HG02759 (cell line): ENCODE measurements around the gene VWA5B1.

Experiments used
- ATAC-seq: cut with Tn5 transposase; IDR thresholded peaks from one replicate; pipeline ENCODE4 v1.9.1; 2021; ENCODE audit warnings: mild to moderate bottlenecking, moderate library complexity; ENCODE audit not compliant: unreplicated experiment

The VWA5B1 gene

DNA sequence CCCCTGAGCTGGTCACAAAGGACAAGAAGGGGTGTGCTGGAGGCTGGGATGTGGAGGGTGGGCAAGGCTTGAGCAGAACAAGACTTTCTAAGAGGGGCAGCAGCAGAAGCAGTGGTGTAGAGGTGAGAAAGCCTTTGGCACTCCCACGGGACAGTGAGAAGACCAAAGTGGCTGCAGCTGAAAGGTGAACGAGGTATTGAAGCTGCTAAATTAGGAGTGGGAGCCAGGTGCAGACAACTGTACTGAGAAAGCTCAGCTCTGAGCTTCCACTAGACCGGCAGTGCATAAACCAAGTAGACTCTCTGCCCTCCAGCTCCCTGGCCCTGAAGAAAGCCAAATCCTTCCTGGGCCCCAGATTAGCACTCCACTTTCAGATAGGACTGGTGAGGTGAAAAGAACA, 93.0 kb downstream of the VWA5B1 start:
- ATAC-seq, result no peak

DNA sequence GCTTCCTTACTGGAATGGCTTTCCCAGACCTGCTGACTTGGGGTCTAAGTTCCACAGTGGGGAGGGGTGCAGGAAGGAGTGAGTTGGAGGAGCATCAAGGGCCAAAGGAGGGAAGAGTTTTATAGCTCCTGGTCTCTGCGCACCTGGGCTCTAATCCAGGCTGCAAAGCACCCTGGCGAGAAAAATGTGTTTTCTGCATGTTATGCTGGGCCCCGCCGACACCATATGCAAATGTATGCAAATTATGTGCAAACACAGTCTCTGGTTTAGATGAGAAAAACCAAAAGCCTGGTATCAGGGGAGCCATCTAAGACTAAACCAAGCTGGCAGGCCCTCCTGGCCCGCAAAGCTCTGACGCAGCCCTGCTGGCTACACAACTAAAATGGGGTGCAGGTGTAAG, 95.0 kb downstream of the VWA5B1 start:
- ATAC-seq, result no peak

DNA sequence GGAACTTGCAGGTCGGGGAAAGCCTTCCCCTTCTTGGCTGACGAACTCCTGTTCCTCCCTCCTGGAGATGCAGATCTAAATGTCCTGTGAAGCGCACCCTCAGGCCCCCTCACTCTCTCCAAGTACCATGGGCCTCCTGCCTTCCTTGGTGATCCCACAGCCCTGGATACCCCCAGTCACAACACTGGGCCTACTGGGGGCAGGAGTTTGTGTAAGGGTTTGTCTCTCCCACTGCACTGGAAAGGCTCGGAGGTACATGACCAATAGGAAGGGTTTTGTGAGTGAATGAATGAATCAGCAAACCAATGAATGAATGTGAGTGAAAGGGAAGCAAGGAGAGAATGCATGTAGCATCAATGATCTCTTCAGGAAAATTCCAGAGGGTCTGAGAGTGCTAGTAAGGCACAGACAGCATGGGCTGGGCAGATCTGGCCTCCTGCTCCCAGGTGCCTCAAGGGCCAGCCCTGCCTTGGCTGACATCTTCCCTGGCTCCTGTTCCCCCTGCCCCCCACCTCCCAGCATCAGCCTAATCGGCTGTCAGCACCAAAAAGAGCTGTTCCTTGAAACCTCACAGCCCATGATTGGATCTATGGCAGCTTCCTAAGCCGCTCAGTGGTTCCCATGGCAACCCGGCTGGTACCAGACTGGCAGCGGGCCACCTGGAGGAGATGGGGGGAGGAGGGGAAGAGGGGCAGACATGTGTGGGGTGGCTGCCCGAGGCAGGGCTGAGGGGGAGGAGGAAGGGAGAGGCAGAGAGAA, 95.8 kb downstream of the VWA5B1 start:
- no peak for ATAC-seq

DNA sequence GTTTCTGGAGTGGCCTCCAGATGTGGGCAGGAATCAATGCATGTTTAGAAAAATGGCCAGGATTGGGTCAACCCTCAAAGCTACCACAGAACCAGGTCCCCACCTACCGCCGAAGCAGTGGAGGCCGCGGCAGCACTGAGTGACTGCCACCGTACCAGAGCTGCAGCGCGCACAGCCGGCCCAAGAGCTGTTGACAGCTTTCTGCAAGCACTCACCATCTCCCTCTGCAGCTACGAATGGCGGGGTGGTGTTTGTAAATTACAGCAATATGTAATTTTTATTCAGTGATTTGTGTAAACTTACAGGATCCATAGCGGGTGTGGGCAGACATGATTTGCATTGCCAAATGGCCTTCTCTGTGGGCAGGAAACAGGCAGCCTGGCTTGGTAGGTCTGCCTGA, 98.9 kb downstream of the VWA5B1 start:
- ATAC-seq, result no peak

DNA sequence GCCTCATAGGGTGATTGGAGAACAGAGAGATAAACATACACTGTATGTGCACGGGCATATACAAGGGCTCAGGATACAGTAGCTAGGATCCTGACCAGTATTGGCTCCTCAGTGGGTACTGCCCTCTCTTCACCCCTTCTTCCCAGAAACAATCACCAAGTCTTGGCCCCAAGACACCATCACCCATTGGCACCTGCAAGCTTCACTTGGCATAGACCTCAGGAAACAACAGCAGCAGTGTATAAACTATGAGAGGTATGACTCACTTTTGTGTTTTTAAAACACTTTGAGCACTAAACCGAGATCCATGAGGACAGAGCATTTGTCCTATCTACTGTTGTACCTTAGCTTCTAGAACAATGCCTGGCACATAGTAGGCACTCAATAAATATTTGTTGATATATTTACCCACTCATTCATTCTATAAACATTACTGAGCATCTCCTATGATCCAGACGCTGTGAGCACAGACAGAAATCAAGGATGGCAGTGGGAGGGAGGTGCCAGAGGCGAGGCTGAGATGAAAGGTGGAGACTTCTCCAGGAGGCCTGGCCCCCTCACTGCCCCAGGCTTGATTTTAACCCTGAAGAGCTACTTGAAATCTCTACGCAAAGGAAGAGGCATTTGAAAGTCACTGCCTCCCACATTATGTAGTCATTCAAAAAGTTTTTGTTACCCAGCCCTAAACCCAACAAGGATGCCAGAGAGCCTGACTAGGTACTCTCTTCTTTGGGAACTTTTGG, 100.1 kb downstream of the VWA5B1 start:
- no peak for ATAC-seq

DNA sequence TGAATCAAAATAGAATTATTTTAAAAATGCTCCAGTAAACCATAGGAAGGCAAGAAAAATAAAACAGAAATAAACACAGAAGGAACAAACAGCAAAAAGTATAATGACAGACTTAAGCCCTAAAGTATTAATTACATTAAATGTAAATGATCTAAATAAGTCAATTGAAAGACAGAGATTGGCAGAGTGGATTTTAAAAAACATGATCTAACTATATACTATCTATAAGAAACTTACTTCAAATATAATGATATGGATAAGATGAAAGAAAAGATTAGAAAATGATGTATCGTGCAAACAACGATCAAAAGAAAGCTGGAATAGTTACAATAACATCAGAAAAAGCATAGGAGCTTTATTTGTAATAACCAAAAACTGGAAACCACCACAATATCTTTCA, 104.6 kb downstream of the VWA5B1 start:
- ATAC-seq, result no peak

DNA sequence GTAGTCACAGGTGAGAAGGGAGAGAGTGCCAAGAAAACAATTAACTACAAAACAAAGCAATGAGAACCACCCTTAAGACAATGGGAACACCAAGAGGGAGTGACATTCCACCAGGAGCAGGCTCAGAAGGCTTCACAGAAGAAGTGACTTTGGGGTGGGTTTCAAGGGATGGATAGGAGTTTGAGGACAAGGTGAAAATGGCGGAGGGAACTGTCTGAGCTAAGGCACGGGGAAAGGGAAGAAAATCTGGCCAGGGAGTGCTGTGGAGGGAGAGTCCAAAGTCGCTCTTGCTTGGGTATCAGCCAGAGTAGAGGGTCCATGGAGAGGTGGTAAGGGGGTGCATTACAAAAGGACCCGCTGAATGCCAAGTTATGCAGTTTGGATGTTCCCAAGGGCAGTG, 108.1 kb downstream of the VWA5B1 start:
- no peak for ATAC-seq

DNA sequence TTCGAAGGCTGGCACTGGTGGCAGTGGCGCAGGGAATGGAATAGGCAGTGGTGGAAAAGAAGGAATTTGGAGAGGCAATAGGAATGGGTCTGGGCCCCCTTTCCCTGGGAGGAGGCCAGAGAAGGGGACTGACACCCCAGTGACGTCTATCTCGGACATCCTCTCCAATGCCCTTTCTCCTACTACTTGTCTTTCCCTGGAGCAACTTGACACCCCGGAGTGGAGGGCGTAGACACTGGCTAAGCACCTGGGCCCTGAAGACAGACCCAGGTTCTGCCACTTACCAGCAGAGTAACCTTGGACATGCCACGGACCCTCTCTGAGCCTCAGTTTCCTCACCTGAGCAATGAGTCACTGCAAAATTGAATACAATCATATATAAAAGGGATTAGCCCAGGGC, 108.5 kb downstream of the VWA5B1 start:
- ATAC-seq, result no peak

DNA sequence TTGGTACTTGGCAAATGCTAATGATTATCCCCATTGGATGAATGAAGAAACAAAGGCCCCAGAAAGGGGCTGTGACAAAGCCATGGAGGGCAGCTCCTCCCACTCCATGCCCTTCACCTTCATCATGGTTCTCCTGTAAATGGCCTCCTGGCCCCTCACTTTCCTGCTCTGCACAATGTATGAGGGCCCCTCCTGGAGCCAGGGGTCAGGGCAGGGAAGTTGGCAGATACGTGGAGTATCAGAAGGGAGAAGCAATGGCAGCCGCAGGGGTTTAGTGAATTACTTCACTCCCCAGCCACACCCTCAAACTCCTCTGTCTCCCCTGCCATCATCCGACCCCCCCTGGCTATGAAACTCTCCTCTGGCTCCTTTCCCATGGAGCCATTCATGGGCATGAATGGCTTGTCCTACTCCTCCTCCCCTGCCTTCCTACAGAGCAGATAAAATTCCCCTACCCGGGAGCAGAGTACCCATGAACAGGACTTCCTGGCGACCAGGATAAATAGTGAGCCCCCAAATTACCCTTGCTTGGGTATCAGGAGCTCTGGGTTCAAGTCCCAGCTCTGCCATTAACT, 109.0 kb downstream of the VWA5B1 start:
- ATAC-seq, result no peak

DNA sequence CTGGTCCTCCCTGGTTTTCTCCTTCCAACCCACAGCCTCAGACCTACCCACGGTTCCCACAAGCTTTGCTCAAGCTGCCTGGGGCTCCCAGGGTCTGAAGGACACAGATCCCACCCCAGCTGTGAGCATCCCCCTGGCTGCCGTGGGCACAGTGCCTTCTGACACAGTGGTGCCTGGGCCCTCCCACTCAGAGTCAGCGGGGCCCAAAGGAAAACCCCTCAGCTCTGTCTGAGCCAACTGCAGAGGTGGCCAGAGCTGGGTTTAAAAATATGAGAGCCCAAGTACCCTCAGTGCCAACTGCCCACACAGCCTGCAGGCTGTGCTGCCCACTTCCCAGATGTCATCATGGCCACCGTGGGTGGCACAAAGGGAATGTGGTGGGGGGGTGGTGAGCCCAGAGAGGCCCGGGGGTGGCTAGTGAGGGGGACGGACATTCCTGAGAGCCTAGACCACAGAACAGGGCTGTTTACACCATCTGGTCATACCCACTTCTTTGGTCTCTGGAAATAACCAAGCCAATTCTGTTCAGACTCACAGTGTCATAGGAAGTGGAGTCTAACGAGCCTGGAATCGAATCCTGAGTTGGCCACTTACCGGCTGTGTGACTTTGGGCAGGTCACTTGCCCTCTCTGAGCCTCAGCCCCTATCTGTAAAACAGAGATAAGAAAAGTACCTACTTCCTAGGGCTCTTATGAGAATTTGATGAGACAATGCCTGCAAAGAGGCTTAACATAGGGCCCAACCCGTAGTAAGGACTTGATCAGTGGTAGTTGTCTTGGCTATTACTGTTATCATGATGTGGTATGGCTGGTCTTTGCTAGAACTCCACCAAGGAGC, 109.9 kb downstream of the VWA5B1 start:
- no peak for ATAC-seq

DNA sequence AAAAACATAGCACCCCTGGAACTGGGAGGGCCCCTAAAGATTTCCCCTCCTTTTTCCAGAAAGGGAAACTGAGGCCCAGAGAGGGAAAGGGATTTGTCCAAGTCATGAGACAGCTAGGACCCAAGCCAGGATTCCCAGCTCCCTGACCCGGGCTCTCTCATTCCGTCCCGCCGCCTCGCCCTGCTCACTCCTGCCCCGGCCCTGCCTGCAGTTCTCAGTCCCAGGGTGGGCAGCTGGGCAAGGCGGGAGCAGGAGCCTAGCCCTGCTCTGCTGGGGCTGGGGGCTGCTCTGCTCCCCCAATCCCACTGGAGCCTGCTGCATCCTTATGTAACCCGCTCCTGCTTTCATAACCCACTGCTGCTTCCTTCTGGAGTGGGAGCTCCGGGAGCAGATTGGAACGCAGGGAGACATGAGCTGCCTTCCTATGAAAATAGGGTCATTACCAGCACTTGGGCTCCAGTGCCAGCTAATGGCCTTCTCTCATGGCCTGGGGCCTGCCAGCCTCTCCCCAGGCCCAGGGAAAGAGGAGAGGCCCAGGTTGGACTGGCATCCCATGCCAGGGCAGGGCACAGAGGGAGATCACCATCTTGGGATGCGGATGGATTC, 110.8 kb downstream of the VWA5B1 start:
- no peak for ATAC-seq

DNA sequence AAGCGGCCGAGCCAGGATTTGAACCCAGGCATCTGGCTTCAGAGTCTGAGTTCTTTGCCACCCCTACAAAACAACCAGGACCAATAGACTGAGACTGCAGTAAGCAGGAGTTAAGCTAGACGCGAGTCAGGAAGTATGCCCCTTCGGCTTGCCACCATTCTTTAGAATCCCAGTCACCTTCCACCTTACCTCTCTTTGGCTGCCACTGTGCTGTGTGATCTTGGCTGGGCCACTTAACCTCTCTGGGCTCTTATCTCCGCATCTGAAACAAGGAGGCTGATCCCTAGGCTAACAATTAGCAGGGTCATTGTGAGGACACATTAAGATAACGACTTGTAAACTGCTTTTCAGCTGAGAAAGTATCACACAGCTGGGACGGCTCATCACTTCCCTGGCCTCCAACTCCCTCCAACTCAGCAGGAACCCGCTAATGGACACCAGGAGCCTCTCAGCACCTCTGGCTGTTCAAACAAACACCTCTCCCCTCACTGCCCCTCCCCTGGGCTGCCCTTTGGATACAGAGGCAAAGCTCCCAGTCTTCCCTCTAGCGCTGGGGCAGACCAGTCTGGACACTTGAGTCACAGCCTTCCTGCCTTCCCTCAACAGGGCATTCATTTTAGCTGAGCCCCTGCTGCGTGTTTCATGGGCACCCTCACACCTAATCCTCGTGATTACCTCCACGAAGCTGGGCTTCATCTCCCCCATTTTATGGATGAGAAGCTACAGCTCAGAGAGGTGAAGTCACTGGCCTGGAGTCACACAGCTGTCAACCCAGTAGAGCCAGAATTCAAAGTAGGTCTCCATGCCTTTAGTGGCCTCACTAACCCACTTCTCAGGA, 112.1 kb downstream of the VWA5B1 start:
- ATAC-seq, result no peak

DNA sequence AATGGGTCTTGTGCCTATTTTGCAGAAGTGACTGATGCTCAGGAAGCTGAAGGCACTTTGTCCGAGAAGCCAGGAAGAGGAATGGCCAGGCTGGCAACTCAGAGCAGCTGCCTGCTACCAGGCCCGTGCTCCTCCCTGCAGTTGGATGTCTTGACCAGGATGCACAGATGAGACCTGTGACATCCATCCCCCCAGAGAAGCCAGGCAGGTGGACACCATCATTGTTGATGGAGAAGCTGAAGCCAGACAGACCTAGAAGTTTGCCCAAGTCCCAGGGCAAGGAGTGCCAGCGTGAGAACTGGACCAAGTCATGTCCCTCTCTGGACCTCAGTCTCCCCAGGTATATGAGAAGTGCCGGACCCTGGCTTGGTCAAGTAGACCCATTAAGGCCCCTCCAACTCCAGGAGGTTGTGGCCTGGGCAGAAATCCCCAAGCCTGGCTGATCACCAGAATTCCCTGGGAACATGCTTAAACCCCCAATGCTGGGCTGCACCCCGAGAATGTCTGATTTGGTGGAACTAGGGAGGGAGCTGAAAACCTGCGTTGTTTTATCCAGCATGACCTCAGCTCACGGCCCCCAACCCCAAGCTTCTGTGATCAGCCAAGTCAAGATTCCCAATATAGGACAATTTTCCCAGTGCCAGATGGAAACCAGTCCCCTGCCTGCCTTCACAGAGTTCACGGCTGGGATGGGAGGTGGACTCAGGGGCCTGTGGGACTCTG, 112.9 kb downstream of the VWA5B1 start:
- no peak for ATAC-seq

DNA sequence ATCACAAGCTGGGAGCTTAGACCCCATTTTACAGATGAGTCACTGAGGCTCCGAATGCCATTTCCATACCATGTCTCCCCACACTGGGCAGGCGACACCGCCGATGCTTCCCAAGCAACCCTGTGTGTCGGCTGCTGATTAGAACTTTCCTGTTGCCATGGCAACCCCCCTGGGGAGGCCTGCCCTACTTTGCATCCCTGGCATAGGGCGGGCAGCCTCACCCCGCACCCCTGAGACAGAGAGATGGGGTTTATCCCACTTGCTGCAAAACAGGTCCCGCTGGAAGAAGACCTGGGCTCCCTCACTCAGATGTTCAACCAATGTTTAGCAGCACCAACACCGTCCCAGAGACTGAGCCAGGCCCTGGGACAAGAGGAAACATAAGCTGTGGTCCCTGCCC, 113.8 kb downstream of the VWA5B1 start:
- no peak for ATAC-seq
